Activated CD8-positive, alpha-beta memory T cell treated with anti-CD3 and anti-CD28 coated beads, Interleukin-2, amount 50 U/mL, for 48 hours (primary cell): ENCODE data around the gene DDX53.

ENCODE experiments used
- DNase-seq: peaks from one replicate; pipeline ENCODE4 v3.0.0-alpha.2; 2020

Gene DDX53

DNA sequence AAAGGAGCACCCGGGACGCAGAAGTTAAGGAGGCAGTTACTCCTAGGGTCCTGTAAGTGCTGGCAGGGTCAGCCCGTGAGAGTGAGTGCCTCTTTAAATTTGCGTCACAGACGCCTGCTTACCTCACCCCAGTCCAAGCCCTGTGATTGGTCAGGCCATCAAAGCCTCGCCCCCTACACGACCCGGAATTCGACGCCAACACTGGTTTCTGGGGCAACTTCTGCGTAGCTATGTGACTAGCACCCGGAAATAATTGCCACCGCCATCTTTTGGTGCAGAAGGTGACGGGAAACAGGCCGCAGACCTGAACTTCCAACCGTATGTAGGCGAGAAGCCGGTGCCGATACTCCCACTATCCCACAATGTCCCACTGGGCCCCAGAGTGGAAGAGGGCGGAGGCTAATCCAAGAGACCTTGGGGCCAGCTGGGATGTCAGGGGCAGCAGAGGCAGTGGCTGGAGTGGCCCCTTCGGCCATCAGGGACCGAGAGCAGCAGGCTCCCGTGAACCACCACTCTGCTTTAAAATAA is at the start of gene DDX53:
DDX53 (plus strand) TSS at position 265 of the 528 bp plus-strand sequence; CDS start at position 363, 98 bp downstream.
- no peak for DNase-seq

DNA sequence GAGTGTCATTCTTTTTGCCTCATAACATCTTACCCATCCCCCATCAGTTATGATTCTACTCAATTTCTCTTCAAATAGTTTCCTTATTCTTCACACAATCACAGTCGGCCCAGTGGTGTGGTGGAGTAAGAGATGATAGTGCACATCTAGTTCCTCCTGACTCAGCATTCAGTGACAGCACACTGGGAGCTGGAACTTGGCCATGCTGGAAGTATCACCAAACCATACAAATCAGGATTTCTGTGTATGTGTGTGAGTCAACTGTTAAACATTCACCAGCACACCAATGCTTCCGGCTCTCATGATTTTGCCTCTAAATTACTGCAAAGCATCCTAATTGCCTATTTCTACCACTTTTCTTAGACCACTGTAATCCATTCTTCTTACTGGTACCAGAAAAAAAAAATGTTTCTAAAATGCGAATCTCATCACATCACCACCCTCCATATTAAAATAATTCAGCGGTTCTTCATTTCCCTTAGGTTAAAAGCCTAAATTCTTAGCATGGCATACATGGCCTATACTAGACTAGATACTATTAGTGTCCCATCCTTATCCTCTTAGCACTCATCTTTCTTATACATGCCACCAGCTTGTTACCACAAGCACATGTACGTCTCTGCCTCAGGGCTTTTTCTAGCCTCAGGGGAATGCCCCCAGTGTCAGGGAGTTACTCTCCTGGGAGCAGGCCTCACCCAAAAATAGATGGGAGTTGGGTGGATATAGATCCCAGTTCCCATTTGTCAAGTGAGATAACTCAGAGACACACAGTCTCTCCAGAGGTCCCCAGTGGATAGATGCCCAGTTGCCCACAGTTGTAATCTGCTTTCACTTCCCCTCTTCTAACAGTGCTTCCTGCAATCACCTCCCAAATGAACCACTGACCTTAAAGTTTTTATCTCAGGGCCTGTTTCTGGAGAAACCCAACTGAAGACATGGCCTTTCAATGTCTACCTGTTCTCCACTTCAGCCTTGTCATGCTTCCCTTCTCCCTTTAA is 49.2 kb upstream of the DDX53 start:
- no peak for DNase-seq

DNA sequence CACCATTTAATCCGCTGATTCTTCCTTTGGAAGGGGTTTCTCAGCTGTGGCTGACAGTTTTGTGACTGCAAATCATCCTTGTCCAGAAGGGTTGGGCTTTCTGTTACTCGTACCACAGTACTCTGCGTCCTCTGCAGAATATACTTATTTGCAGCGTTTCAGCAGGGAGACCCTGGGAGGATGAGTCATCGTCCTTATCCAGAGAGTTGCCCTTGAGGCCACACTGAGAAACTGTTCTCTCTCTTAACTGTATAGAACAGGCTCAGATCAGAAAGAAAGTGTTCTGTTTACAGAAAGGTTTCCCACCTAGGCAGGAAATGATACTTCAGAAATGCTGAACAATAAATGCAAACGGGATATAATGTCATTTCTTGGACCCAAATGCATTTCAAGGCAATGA is 47.8 kb upstream of the DDX53 start:
- DNase-seq = no peak

DNA sequence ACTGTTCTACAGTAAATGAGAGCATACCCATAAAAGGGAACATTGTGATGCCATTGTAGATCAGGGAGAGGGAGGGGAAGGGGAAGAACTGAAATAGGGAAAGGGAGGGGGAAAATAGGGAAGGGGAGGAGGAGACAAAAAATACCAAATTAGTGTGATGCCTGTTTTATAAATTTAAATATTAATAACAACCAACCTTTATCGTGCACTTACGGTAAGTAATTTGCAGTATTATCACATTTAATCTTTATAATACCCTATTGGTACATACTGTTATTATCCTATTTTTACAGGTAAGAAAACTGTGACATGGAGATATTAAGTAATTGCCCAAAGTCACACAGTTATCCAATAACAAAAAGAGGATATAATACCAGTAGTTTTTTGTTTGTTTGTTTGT is 41.5 kb upstream of the DDX53 start:
- DNase-seq = no peak

DNA sequence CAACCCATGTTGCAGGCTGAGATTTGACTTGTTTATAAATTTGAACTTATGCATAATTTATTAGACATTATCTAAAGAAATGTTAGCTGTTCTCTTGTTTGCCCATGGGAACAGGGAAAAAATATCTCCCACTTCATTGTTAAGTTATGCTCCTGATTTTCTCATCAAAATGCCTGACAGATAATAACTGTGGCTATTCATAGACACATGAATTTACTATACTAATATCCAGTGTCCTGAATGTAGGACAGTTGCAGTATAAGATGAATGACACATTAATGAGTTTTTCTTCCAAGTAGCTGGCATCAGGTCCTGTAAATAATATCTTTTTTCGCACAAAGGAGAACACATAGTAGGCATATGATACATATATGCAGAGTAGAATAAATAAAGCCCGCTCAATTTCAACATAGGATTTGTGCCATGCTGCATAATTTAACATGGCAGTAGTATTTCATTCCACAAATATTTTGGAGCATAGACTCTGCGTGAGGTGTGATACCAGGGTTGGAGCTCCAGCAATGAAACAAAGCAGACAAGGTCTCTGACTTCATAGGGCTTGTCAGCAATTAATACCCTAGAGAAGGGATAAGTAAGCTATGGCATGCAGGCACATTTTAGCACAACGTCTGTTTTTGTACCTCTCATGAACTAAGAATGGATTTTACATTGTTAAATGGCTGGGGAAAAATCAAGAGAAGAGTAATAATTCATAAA is 40.4 kb upstream of the DDX53 start:
- no peak for DNase-seq

DNA sequence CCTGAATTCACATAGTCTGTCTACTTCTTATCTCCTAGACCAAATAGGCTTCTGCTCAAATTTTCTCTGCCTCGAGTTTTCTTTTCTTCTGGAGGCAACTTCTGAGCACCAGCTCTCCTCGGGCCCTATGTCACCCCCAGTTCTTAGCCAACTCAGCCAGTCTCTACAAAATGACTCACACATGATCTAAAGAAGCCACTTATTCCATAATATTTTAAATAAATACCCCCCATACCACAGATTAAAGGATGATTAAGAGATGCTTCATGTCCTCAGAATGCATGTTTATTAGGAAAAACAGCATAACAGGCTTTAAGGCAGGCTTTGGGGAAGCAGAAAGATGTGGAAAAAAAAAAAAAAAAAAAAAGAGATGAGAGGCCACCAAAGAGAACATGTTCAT is 36.6 kb upstream of the DDX53 start:
- DNase-seq = no peak

DNA sequence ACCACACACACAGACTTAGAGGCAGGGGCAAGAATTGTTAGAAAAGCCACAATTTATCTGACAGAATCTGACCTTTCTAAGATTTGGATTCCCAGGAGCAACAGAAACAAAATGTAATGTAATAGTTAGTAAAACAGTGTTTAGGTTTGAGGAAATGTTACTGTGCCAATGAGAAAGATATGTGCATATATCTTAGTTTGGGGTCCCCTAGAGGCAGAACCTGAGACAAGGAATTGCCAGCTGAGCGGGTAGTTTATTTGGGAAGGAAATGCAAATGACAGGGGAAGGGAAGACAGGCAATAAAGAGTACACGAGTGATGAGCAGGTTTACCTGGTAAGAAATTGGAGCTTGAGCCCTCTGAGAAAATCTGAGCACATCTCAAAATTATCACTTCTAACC is 31.3 kb upstream of the DDX53 start:
- DNase-seq = no peak

DNA sequence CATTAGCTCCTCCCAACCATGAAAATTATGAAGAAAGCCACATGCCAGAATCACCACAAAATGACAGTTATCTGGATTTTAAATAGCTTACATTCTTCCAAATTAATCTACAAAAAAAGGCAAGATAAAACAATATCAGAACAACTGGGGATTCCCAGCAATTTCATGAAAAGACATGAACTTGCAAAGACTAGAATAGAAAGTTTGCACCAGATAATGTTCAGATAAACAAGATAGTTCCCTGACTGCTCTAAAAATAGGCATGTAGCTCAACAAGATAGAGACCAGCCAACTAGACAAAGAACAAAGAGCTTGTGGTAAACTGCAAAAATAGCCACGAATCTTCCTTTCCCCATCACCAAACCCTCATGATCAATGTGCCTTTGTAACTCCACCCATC is 30.3 kb upstream of the DDX53 start:
- DNase-seq = no peak

DNA sequence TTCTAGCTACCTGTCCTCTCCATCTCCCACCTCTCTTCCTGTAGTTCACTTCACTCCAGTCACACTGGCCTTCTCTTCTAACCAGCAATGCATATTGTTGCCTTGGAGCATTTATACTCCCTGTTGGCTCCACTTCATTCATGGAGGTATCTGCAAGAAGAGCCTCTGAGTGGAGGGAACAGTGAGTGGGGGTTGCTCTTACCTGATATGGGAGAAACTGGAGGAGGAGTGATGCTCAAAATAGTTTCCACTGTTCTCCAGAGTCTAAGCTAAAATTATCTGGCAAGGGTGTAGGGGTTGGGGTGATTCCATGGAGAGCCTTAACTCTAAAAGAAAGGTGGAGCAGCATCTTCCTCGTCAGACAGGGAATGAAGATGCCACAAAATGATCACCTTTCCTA is 28.9 kb upstream of the DDX53 start:
- no peak for DNase-seq

DNA sequence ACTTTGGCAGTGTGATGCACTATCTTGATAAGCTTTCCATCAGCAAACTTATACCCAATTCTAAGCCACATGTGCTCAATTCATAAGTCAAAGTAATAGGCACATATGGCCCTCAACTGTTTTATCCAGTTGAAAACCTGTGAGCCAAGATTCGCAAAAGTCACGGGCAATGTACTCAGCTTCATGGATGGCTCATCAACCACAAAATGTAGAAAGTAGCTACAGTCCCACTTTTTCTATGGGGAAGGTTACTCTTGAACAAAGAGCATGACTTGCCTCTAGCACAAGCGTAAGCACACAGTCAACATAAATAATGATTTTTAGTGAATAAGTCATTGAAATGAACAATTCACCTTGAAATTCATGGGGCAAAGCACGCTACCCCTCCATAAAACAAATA is 25.1 kb upstream of the DDX53 start:
- DNase-seq = no peak

DNA sequence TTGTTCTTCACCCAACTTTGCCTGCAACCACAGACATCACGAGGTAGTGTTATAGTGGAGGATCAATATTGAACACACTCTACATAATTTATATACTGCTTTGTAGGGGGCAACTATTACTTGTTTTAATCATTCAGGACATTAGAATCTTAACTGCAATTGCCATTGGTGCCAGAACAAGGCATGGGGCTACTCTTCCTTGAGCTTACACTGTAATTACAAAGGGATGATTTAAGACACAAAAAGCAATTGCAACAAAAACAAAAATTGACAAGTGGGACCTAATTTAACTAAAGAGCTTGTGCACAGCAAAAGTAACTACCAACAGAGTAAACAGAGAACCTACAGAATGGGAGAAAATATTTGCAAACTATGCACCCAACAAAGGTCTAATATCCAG is 24.0 kb upstream of the DDX53 start:
- no peak for DNase-seq

DNA sequence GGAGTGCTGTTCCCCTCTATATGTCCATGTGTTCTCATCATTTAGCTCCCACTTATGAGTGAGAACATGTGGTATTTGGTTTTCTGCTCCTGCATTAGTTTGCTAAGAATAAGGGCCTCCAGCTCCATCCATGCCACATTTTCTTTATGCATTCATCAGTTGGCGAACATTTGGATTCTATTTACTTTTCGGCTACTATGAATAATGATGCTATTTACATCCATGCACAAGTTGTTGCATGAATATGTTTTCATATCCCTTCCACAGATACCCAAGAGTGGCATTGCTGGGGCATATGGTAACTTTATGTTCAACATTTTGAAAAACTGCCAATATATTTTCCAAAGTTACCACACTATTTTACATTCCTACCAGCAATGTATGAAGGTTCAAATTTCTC is 13.8 kb upstream of the DDX53 start:
- DNase-seq = no peak

DNA sequence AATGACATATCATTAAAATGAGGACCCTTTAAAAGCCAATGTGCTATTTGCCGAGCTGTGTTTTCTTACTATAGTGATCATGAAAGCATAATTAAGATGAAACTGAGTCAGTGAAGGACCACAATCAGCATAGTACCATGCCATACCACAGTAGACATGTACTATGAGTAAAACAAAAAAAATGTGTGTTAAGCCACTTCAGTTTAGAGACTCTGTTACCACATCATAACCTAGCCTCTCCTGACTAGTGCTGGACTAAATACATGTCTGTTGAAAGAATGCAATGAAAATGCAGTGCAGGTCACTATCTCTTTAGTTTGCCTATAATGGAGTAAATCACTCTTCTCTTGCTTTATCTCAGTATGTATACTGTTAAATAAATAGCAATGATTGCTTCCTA is 12.3 kb upstream of the DDX53 start:
- DNase-seq = no peak

DNA sequence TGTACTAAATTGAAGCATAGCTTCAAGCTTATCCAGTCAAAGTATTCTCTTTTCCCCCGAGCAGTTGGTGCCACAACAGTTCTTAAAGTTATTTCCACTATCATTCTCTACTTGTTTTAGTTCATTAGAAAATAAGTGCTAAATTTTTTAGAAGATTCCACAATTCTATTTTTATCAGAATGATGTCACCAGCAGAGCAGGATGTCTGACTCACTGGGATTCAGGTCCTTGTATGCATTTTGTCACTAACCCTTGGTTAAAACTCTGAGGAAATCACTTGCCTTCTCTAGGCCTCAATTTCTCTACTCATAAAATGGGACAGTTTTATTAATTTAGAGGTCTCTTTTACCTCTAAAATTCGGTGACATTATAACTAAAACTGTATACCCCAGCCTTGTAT is 3.4 kb downstream of the DDX53 start:
- DNase-seq = no peak

DNA sequence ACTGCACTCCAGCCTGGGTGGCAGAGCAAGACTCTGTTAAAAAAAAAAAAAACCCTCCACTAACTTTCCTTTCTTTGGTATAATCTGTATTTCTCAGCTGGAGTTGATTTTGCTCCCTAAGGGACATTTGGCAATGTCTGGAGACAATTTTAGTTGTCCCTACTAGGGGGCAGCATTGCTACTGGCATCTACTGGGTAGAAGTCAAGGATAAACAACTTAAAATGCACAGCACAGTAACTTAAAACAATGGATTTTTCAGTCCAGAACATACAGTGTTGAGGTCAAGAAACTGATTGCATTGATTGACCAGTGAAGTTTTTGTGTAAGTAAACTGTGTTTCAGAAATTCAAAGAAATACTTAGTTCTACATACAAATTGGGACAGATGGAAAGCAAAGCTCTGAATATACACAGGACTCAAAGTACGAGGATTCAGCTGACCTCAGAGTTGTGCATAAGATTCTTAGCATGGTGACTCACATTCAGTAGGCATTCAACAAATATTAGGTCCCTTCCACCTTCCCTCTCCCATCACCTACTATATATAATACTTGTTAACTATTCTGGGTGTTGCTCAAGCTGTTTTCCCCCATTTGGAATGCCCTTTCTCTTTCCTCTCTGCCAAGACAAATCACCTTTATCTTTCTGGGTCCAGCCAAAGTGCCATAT is 8.8 kb downstream of the DDX53 start:
- no peak for DNase-seq

DNA sequence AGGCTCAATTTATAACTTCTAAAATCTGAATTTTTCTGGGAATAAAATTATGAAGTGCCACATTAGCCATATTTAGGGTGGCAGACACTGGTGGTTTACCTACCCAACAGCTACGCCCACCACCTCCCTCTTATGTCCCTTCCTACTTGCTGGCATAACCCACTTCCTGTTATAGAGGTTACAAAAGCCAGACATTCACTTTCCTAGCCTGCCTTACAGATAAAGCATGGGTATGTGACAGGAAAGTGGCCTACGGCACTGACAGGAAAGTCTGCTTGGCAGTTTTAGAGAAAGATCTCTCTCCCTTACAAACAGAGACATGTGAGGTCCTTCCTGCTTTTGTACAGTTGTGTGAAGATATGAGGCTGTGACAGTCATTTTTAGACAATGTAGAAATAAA is 12.4 kb downstream of the DDX53 start:
- no peak for DNase-seq

DNA sequence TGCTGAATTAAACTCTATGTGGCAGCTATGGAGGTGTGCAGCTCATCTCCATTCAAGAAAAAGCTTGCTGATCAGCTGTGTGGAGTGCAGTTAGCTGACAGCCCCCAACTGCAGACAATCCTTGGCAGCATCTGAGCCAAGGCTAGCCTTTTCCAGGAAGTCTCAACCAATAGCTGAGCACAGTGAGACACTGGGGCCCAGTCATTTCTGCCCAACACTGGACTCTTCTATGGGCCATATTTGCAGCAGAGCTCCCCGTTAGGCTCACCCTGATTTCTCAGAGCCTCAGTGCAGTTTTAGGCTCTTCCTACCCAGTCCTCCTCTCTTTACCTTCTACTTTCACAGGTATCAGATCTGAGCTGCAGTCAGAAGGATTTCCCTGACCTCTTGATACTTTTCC is 12.9 kb downstream of the DDX53 start:
- no peak for DNase-seq

DNA sequence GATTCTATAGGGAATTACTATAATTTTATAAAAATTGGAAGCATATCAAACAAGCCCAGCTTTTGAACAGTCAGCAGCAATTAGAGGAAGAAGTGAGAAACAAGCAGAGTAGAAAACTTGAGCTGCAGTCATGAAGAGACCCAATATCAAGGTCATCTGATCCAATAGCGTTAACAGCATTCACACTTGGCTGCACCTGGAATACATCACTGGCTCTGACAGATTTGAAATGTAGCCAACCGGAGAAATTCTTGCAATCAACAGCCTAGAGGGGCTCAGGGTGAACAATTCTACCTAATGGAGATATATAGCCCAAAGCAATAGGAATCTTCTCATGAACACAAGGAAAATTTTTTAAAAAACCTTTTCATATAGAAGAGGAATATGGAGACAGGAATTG is 13.6 kb downstream of the DDX53 start:
- no peak for DNase-seq

DNA sequence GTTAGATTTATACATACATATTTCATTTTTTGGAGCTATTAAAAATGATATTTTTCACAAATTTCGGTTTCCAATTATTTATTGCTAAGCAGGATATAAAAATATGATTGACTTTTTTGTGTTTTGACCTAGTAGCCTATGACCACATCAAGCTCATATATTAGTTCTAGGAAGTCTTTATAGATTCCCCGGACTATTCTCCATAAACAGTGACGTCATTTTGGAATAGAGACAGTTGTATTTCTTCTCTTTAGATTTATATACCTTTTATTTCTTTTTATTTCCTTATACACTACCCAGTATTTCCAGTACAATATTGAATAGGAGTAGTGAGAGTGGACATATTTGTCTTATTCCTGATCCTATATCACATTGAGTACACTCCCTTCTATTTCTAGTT is 31.8 kb downstream of the DDX53 start:
- no peak for DNase-seq

DNA sequence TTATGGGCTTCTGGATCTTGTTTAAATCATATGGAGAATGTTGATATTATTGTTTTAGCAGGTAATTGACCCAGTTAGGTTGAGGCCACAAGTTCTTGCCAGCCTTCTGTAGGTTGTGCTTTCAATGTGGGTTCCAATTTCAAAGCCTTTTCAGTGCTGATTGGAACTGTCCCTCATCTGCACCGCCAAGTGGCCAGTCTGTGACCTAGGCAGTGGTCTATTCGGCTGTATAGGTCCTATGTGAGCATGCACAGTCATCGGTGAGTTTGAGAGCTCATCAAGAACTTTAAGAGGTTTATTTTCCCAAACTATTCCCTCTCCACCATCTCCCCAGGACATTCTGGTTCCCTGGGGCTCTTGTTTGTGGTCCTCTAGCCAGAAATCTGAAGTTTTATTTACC is 35.7 kb downstream of the DDX53 start:
- DNase-seq = no peak

DNA sequence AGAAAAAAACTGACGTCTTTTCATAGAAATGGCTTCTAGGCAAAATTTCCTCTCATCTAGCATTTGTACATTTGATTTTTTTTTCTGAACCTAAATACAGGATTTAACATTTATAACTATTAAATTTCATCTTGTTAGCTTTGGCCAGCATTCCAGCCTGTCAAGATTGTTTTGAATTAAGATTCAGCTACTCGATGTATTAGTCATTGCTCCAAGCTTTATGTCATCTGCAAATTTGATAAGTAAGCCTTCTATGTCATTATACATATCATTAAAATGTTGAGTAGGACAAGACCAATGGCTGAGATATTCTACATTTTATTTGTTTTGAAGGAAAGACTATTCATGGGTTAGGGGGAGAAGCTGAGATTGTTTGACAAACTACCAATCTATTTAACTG is 46.7 kb downstream of the DDX53 start:
- DNase-seq = no peak

DNA sequence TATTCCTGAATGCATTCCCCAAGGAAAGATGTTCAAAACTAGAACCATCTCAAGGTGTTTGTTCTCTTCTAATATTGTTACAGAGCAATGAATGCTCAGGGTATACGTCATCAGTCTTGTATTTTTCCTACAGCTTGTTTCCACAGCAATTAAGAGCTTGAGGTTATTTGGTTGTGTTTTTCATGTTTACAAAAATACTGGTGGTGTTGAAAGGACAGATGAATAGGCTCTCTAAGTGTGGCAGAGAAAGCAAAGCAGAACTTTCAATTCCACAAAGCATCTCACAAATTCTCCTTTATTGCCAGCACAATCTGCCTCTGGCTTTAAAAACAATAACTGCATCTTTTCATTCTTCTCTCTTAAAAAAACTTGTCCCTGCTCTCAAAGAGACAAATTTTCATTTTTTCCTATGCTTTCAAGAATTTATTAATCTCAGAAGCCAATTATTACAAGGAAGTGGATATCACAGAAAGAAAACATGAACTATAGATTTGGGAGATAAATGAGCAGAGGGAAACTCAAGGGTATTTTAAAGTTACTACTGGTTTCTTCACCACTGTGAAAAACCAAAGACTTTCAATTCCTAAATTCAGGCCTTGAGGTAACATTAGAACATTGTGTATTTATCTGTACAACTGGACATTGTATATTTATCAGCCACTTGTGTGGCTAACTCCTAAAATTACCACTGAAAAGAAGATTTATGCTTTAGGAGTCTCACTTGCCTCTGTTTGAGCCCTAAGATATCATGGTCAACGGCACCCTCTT is 49.2 kb downstream of the DDX53 start:
- no peak for DNase-seq

DNA sequence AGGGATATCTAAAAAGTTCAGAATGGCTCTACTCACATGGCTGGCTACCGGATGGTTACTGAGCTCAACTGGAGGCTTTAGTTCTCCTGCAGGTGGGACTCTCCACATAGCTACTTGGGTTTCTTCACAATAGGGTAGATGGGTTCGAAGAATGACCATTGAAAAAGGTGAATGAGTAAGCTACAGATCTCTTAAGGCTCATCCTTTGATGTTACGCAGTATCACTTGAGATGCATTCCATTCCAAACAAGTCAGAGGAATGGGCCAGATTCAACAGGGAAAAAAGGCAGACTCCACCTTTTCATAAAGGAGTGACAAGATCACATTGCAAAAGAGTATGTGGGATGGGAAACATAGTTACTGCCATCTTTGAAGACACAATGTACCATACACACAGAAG is 52.6 kb downstream of the DDX53 start:
- no peak for DNase-seq
